Umbilical cord (tissue), 2 donors: ENCODE results near the gene SOST. TPM values are rescaled to one million over a fixed set of nuclear protein-coding genes. Genes with fewer than 3 reads are reported as not detected.

Experiments
- DNase-seq: peaks from one replicate; pipeline ENCODE4 v3.0.0-alpha.2; 2015; ENCODE audit warnings: low spot score
- total RNA-seq: library from RNA; depleted of rRNA; stranded (reverse); fragments of >200 nt; gene quantifications from one replicate; pipeline ENCODE4 v1.2.3, GENCODE V29; 2014; ENCODE audit warnings: low replicate concordance; ENCODE audit not compliant: insufficient read depth

Gene SOST
- total RNA-seq, 1 donor from 2014 or later: 0.96 TPM

DNA sequence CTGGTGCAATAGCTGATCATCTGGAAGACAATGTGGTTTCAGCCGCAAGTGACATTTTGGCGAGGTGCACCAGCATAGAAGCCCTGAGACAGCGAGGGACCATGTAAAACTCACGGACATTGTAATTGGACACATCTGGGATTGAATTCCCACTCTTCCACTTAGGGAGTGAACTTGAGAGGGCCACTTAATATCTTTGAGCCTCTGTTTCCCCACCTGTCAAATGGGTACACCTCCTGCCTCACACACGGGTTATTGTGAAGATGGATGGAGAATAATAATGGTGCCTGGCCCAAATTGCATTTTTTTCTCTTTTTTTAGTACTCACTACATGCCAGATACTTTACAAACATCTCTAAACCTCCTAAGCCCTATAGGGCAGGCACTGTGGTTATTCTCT is 51.4 kb downstream of the SOST start:
- DNase-seq: no peak

DNA sequence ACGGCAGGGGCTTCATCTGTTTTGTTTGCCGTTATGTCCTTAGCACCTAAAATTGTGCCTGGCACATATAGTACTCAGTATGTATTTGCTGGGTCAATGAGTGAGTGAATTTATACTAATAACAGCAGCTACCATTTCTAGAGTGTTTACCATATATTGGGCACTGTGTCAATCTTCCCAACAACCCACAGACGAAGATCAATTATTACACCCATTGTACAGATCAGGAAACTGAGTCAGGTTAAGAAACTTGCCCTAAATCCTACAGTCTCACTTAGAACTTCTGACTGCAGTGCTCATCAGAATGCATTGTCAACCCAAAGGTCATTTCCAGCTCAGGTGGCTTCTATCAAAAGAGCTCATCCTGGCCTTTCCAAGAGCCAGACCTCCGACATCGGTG is 52.4 kb downstream of the SOST start:
- DNase-seq: no peak

Other genes with a start within 250 kb of the SOST start
- gene ETV4, start 212.5 kb downstream of the SOST start, total RNA-seq: not detected
- 4.6 TPM for gene MEOX1, start 96.9 kb downstream of the SOST start, total RNA-seq
- gene DUSP3, start 20.2 kb upstream of the SOST start, total RNA-seq: 57.5 TPM
- 1.4 TPM for gene CFAP97D1, start 21.6 kb upstream of the SOST start, total RNA-seq
- gene MPP3, start 74.4 kb upstream of the SOST start, total RNA-seq: 11.6 TPM
- gene CD300LG, start 88.4 kb upstream of the SOST start, total RNA-seq: not detected
- 5.5 TPM for gene MPP2, start 148.7 kb upstream of the SOST start, total RNA-seq
- gene PPY, start 183.7 kb upstream of the SOST start, total RNA-seq: not detected
- gene PYY, start 195.1 kb upstream of the SOST start, total RNA-seq: not detected
- gene NAGS, start 245.8 kb upstream of the SOST start, total RNA-seq: 0.48 TPM